IPS-11a (cell line): ENCODE data around the gene ZNF79.

ENCODE experiments used
- H3K4me3 ChIP-seq: one replicate; pipeline ENCODE4 v1.5.1; 2013; ENCODE audit warnings: low read depth, low read length, control low read depth

ZNF79 gene

GRCh38 chr9:127493592-127494303, 69.6 kb downstream of the ZNF79 start:
- H3K4me3 ChIP-seq, result no peak overlapping the region

DNA sequence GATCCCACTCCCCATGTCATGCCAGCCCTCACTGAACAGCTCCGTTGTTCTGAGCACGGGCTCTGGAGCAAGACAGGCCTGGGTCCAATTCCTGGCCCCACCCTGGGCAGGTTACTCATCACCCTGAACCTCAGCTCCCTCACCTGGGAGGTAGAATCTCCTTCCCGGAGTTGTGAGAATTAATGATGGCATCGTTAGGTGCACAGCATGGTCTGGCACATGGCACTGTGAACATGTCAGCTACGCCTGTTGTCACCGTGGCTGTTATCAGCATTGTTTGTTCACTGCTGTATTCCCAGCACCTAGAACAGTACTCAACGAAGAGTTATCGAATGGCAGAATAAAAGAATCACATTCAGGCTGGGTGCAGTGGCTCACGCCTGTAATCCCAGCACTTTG, 70.1 kb downstream of the ZNF79 start:
- no peak overlapping the region for H3K4me3 ChIP-seq
